Body of pancreas (tissue), 4 donors: ENCODE measurements around the gene ADGRG2. TPM values are rescaled to one million over a fixed set of nuclear protein-coding genes. Genes with fewer than 3 reads are reported as not detected.

ENCODE experiments used
- ATAC-seq: fragments of 150-250 bp; one replicate; pipeline ENCODE4 v1.9.1; 2016
- DNase-seq, 4 donors: peaks; one replicate each; pipeline ENCODE4 v3.0.0-alpha.2; 2019
- H3K27ac ChIP-seq, 4 donors: fragments of 200-600 bp; sonication (generic); 1 replicate in 3 of 4; 2 replicates in 1 of 4; pipeline versions ENCODE4 v1.5.1 to v1.6.1; 2016 to 2019; ENCODE audit warnings: mild to moderate bottlenecking in 1 of 4, mixed read lengths in 1 of 4, moderate library complexity in 1 of 4
- H3K27me3 ChIP-seq, 2 donors: fragments of 200-600 bp; sonication (generic); one replicate each; pipeline ENCODE4 v1.6.0; 2016; ENCODE audit warnings: mild to moderate bottlenecking in 1 of 2
- H3K36me3 ChIP-seq, 2 donors: fragments of 200-600 bp; sonication (generic); replicated peaks in 1 of 2; 2 replicates each; pipeline ENCODE4 v1.5.1; 2016; ENCODE audit warnings: low read depth in 2 of 2; ENCODE audit not compliant: insufficient read depth in 1 of 2
- H3K4me1 ChIP-seq: fragments of 200-600 bp; sonication (generic); one replicate; pipeline ENCODE4 v1.6.0; 2016
- H3K4me3 ChIP-seq, 2 donors: fragments of 200-600 bp; sonication (generic); 1 replicate in 1 of 2; 2 replicates in 1 of 2; pipeline ENCODE4 v1.5.1; 2016 to 2019
- H3K9me3 ChIP-seq, 3 donors: fragments of 200-600 bp; sonication (generic); 1 replicate in 2 of 3; 2 replicates in 1 of 3; pipeline ENCODE4 v1.5.1; 2016
- POLR2A ChIP-seq, 3 donors: fragments of 450-650 bp; IDR thresholded peaks; one replicate each; pipeline ENCODE4 v1.6.1; 2016; ENCODE audit warnings: antibody characterized with exemption in 3 of 3, mild to moderate bottlenecking in 2 of 3
- WGBS, 2 donors: methylation state at CpG; one replicate each; pipeline ENCODE4 v1.1.5; 2017; 5-methylcytosine and 5-hydroxymethylcytosine counted together
- intact Hi-C: fragments of 100-400 bp; cut with DNase I; formaldehyde crosslinking; loops from one replicate; pipeline ENCODE4 v1.15.1; 2023
- total RNA-seq, 2 donors: library from RNA; depleted of rRNA; stranded (reverse); fragments of >200 nt; gene quantifications; one replicate each; pipeline ENCODE4 v1.1.0, GENCODE V29; 2016
- TF ChIP-seq, protein P1 (sequence below), 7 experiments: fragments of 450-650 bp in 4 of 7; fragments of 200-600 bp in 3 of 7; sonication (generic) in 3 of 7; IDR thresholded peaks; one replicate each; pipeline ENCODE4 v1.5.1; 2016 to 2019; ENCODE audit warnings: antibody characterized with exemption in 7 of 7

The ADGRG2 gene, protein sequence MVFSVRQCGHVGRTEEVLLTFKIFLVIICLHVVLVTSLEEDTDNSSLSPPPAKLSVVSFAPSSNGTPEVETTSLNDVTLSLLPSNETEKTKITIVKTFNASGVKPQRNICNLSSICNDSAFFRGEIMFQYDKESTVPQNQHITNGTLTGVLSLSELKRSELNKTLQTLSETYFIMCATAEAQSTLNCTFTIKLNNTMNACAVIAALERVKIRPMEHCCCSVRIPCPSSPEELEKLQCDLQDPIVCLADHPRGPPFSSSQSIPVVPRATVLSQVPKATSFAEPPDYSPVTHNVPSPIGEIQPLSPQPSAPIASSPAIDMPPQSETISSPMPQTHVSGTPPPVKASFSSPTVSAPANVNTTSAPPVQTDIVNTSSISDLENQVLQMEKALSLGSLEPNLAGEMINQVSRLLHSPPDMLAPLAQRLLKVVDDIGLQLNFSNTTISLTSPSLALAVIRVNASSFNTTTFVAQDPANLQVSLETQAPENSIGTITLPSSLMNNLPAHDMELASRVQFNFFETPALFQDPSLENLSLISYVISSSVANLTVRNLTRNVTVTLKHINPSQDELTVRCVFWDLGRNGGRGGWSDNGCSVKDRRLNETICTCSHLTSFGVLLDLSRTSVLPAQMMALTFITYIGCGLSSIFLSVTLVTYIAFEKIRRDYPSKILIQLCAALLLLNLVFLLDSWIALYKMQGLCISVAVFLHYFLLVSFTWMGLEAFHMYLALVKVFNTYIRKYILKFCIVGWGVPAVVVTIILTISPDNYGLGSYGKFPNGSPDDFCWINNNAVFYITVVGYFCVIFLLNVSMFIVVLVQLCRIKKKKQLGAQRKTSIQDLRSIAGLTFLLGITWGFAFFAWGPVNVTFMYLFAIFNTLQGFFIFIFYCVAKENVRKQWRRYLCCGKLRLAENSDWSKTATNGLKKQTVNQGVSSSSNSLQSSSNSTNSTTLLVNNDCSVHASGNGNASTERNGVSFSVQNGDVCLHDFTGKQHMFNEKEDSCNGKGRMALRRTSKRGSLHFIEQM
- total RNA-seq = 1 to 10 TPM in 1 of 2 donors, under 1 TPM in 1; 0.66 to 1.0 TPM

DNA sequence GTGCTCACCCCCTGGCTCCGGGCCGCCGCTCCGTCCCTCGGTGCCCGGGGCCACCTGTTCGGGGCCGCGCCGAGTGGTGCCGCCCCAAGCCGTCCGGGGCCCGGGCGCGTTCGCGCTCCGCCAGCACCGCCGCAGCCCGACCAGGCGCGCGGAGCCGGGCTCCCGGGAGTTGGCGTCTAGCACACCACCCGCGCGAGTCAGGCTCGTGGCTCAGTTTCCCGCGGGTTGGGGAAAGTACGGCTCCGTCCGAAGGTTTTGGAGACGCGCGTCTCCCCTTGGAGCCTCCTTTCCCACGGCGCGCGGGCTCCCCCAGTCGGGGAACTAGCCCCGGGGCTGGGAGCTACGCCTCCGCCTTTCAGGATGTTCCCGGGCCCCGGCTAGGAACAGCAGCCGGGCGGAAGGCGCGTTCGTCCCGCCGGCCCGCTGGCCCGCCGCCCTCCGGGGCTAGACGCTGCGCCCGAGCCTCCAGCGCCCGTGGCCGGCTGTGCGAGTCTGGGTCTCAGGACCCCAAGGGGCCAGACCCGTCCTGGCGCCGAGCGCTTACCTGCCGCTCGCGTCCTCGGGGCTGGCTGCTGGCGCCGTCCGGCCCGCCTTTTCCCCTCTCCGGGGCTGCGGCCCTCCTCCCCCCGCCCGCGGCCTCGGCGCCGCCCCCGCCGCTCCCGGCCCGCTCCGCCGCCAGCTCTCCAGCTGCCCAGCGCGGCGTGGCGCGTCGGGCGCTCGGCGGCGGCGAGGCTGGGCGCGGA lies at the start of gene ADGRG2:
TSS of gene ADGRG2 (minus strand) at position 571 of the 743 bp plus-strand sequence. CDS start 53,634 bp downstream, outside the sequence.
- H3K27me3 ChIP-seq = no peaks in the 10 kb centered on the region
- peak; percentile 72 for ATAC-seq

DNA sequence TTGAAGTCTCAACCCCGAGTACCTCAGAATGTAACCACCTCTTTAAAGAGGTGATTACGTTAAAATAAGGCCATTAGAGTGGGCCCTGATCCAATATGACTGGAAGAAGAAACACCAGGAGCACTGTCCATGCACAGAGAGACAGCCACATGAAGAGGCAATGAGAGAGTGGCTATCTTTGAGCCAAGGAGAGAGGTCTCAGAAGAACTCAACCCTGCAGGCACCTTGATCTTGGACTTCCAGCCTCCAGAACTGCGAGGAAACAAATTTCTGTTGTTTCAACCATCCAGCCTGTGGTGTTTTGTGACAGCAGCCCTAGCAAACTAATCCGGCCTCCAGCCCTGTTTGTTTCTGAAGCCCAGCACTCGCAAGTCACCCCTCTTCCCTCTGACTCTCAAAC lies 46.3 kb upstream of the ADGRG2 start:
- H3K27ac ChIP-seq = no peak overlapping the region
- WGBS, 2 donors = 77 to 80% methylated on average over 4 to 5 of the region's 5 CpGs
- no peaks in the 10 kb centered on the region for H3K27me3 ChIP-seq
- no peak for DNase-seq
- H3K9me3 ChIP-seq = no peaks in the 10 kb centered on the region
- no peaks in the 10 kb centered on the region for H3K36me3 ChIP-seq
- TF ChIP-seq, protein P1, sequence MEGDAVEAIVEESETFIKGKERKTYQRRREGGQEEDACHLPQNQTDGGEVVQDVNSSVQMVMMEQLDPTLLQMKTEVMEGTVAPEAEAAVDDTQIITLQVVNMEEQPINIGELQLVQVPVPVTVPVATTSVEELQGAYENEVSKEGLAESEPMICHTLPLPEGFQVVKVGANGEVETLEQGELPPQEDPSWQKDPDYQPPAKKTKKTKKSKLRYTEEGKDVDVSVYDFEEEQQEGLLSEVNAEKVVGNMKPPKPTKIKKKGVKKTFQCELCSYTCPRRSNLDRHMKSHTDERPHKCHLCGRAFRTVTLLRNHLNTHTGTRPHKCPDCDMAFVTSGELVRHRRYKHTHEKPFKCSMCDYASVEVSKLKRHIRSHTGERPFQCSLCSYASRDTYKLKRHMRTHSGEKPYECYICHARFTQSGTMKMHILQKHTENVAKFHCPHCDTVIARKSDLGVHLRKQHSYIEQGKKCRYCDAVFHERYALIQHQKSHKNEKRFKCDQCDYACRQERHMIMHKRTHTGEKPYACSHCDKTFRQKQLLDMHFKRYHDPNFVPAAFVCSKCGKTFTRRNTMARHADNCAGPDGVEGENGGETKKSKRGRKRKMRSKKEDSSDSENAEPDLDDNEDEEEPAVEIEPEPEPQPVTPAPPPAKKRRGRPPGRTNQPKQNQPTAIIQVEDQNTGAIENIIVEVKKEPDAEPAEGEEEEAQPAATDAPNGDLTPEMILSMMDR (IDR thresholded peaks at IDR 0.05) = no peak
- no peak for TF ChIP-seq POLR2A (IDR thresholded peaks at IDR 0.05)
- H3K4me1 ChIP-seq = no peaks in the 10 kb centered on the region
- intact Hi-C loops = no loop called here
- no peak overlapping the region for H3K4me3 ChIP-seq
- ATAC-seq = no peak

More for the DNA sequence above, at the start of gene ADGRG2:
- Histone ChIP-seq H3K9me3 (no peaks in the 10 kb centered on the region), H3K4me1 (peaks cover 6% of the 10 kb centered on the region), H3K4me3 (no peak within 1 kb of the TSS), H3K27ac (peak within 1 kb of the TSS in 1 of 4 donors; percentile 2), H3K36me3 (no peaks in the 10 kb centered on the region)
- no peak for TF ChIP-seq POLR2A (IDR thresholded peaks at IDR 0.05)
- TF ChIP-seq, protein P1 (IDR thresholded peaks at IDR 0.05) = peak in 1 of 7 experiments; percentile 29
- intact Hi-C loops = no loop called here
- DNase-seq = peak; percentile 30 to 50 (median 38)
- WGBS, 2 donors = 0% methylated on average over 39 of the region's 107 CpGs; no CpG with 5 or more reads in 1 of the 2 donors

DNA sequence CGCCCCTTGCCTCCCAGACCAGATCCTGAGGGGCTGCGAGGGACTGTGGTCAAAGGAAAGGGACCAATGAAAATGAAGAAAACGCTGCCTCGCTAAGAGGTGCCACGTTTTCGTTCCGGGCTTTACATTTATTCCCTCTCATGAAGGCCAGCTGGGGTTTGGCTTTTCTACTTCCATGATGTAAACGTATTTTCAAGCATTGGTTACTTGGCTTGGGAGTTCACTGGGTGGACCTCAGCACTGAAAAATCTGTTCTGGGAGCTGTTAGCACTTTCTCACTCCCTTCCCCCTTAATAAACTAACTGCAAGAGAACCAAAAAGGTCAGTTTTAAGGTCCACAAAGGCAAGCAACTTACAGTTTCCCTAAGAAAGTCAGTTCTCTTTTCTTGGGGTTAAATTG lies 40.6 kb upstream of the ADGRG2 start:
- Histone ChIP-seq H3K27me3 (no peaks in the 10 kb centered on the region), H3K27ac (no peak overlapping the region), H3K4me1 (no peaks in the 10 kb centered on the region), H3K9me3 (no peaks in the 10 kb centered on the region), H3K4me3 (no peak overlapping the region), H3K36me3 (no peaks in the 10 kb centered on the region)
- 78 to 100% methylated on average over 1 to 8 of the region's 8 CpGs for WGBS, 2 donors
- TF ChIP-seq POLR2A (IDR thresholded peaks at IDR 0.05) = no peak
- intact Hi-C loops = no loop called here
- DNase-seq = no peak
- no peak for ATAC-seq

DNA sequence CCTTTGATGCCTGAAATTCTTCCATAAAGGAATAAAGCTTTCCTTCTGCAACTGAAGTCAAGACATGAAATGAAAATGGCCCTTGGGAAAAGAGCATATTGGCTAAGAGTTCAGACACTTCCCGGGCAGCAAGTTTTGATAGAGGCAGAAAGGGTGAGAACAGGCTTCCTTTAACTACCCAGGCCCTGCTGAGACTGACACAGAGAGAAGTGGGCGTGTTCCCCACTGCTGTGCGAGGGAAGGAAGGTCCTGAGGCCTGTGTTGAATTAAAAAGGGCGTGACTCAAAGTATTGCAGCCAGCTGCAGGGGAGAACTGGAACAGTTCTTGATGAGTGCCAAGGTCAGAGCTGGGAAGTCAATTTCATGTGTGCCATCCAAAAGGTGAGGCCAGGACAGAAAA lies 33.9 kb upstream of the ADGRG2 start:
- no peaks in the 10 kb centered on the region for H3K36me3 ChIP-seq
- 31 to 57% methylated on average over 3 to 4 of the region's 4 CpGs for WGBS, 2 donors
- no peaks in the 10 kb centered on the region for H3K4me1 ChIP-seq
- DNase-seq (no peak), ATAC-seq (no peak)
- H3K9me3 ChIP-seq = no peaks in the 10 kb centered on the region
- H3K4me3 ChIP-seq = no peak overlapping the region
- H3K27me3 ChIP-seq = no peaks in the 10 kb centered on the region
- H3K27ac ChIP-seq = no peak overlapping the region
- intact Hi-C loops = no loop called here
- TF ChIP-seq POLR2A (IDR thresholded peaks at IDR 0.05) = no peak
- TF ChIP-seq, protein P1 (IDR thresholded peaks at IDR 0.05) = no peak
